ENCODE data around the gene KIF26B. TPM values are rescaled to one million over a fixed set of nuclear protein-coding genes. Genes with fewer than 3 reads are reported as not detected.
A peak's percentile ranks its signal among the peaks of the same experiment; 100 is the strongest.

The KIF26B gene
- total and polyA plus RNA-seq, 8 donors = 0.15 to 3.2 (median 0.89) TPM; not detected in 1

DNA sequence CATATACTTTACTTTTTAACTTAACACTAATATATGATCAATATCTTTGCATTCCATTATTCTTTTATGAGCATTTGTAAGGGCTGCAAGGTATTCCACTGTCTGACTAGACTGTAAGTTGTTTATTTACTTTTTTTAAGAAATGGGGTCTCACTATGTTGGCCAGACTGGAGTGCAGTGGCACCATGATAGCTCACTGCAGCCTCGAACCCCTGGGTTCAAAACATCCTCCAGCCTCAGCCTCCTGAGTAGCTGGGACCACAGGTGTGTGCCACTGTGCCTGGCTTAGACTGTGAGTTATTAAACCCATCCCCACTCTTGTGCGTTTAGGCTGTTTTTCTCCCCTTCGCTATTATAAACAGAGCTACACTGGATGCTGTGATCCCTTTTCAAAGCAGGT lies 6.7 kb upstream of the KIF26B start:
- no peaks in the 10 kb centered on the region for H3K36me3 ChIP-seq
- no peak for DNase-seq
- H3K9me3 ChIP-seq = no peaks in the 10 kb centered on the region
- intact Hi-C loops (cut with DNase I; ENCODE audit: low total_unique reads) = no loop called here
- peaks cover 0 to 30% (median 5%) of the 10 kb centered on the region in 3 donors for H3K27me3 ChIP-seq
- no peak overlapping the region for H3K4me3 ChIP-seq
- TF ChIP-seq, protein P1, sequence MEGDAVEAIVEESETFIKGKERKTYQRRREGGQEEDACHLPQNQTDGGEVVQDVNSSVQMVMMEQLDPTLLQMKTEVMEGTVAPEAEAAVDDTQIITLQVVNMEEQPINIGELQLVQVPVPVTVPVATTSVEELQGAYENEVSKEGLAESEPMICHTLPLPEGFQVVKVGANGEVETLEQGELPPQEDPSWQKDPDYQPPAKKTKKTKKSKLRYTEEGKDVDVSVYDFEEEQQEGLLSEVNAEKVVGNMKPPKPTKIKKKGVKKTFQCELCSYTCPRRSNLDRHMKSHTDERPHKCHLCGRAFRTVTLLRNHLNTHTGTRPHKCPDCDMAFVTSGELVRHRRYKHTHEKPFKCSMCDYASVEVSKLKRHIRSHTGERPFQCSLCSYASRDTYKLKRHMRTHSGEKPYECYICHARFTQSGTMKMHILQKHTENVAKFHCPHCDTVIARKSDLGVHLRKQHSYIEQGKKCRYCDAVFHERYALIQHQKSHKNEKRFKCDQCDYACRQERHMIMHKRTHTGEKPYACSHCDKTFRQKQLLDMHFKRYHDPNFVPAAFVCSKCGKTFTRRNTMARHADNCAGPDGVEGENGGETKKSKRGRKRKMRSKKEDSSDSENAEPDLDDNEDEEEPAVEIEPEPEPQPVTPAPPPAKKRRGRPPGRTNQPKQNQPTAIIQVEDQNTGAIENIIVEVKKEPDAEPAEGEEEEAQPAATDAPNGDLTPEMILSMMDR (IDR thresholded peaks at IDR 0.05) = no peak
- TF ChIP-seq POLR2A (IDR thresholded peaks at IDR 0.05) = no peak
- TF ChIP-seq EP300 (IDR thresholded peaks at IDR 0.05) = no peak
- no peak for TF ChIP-seq POLR2AphosphoS5 (IDR thresholded peaks at IDR 0.05)
- H3K4me1 ChIP-seq = peaks cover 0 to 4% (median 2%) of the 10 kb centered on the region in 4 donors
- no peak overlapping the region for H3K27ac ChIP-seq
- 67 to 83% (median 74%) methylated on average over 3 of the region's 3 CpGs for WGBS, 5 donors

DNA sequence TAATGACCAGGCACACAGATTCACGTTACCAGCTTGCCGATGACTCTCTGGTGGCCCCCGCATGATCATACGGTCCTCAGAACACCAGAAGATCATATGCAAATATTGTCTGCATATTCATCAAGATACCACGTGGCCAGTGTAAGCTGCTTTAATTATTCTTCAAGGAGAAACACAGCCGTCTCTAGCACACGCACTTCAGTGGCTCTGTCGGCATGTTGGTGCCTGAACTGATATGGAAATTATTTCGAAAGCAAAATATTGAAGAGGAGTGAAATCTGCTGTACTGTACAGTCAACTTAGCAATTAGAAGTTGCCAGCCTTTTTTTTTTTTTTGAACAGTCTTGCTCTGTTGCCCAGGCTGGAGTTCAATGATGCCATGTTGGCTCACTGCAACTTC lies 5.9 kb upstream of the KIF26B start:
- H3K27me3 ChIP-seq = peaks cover 0 to 38% (median 12%) of the 10 kb centered on the region in 3 donors
- no peak overlapping the region for H3K4me3 ChIP-seq
- no peak overlapping the region for H3K27ac ChIP-seq
- intact Hi-C loops (cut with DNase I; ENCODE audit: low total_unique reads) = no loop called here
- WGBS, 5 donors = 73 to 81% (median 79%) methylated on average over 9 of the region's 9 CpGs
- no peak for DNase-seq
- peaks cover 8 to 12% (median 10%) of the 10 kb centered on the region in 4 donors for H3K4me1 ChIP-seq
- H3K36me3 ChIP-seq = no peaks in the 10 kb centered on the region
- no peak for TF ChIP-seq POLR2AphosphoS5 (IDR thresholded peaks at IDR 0.05)
- TF ChIP-seq, protein P1 (IDR thresholded peaks at IDR 0.05) = no peak
- TF ChIP-seq POLR2A (IDR thresholded peaks at IDR 0.05) = no peak
- no peak for TF ChIP-seq EP300 (IDR thresholded peaks at IDR 0.05)
- no peaks in the 10 kb centered on the region for H3K9me3 ChIP-seq

DNA sequence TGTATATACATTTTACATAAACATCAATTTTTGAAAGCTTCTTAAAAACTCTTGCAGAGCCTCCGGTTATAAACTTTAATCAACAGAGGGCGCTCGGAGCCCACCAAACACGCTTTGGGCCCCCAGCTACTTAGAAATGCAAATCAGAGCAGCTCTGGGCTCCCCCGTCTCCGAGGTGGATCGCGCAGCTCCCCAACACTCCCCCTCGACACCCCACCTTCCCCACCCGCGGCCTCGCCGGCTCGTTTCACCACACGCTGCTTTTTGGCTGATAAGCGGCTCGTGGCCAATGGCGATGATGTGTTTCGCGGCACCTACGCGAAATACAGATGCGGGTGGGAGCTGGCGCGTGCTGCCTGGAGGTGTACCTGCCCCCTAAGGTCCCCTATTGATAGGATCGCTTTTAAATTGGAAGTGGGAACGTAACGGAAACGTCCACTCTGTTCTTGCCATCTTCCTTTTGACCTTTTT lies 1.7 kb upstream of the KIF26B start:
- Histone ChIP-seq H3K27ac (no peak overlapping the region), H3K4me1 (peaks cover 35 to 47% (median 44%) of the 10 kb centered on the region in 4 donors), H3K27me3 (peaks cover 0 to 63% (median 44%) of the 10 kb centered on the region in 3 donors), H3K4me3 (peak overlapping the region; percentile 64 to 71 (median 66)), H3K36me3 (no peaks in the 10 kb centered on the region), H3K9me3 (no peaks in the 10 kb centered on the region)
- WGBS, 5 donors = 0 to 1% (median 0%) methylated on average over 27 to 29 of the region's 29 CpGs
- DNase-seq = peak; percentile 60 to 91
- intact Hi-C loops (cut with DNase I; ENCODE audit: low total_unique reads) = loop anchor here (5.0 to 10.0 kb wide), 2 partner anchors 849 to 972 kb away; no protein-coding TSS in a partner anchor
- no peak for TF ChIP-seq POLR2A (IDR thresholded peaks at IDR 0.05)
- TF ChIP-seq, protein P1 (IDR thresholded peaks at IDR 0.05) = peak in 4 of 7 experiments; percentile 41 to 58 (median 55)
- no peak for TF ChIP-seq POLR2AphosphoS5 (IDR thresholded peaks at IDR 0.05)
- TF ChIP-seq EP300 (IDR thresholded peaks at IDR 0.05) = no peak

DNA sequence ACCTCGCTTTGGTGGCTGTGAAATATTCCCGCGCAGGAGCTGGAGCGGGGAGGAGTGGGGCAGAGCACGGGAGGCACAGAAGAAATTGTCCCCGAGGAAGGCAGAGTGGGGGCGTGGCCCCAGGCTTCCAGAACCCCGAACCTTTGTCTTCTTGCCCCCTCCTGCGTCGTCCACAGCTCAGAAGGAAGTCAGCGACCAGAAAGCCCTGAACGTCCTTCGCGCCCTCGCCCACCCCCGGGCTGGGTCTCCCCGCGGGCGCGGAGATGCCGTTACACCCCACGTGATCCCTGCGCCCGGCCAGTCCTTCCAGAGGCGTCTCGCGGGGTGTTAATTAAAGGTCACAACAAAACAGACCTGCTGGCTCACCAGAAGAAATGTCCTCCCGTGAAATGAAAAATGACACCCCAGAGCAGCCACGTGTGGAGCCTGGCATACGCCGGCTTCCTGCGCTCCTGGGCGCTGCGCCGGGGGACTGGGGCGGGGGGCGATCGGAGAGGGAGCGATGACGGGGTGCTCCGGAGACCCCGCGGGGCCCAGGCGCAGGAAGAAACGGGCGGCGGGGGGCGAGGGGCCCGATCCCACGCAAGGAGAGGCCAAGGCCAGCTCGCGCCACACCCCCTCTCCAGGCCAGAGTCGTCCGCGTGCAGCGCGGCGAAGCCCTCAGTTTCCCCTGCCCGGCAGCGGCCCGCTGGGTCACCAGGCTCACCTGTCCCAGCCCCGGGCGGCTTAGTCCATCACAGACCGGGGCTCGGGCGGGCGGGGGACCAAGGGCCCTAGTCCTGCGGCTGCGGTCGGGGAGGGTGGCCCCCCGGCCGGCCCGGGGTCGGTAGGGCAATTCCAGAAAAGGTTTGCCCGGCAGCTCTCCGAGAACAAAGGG lies 995 bp upstream of the KIF26B start:
- no peaks in the 10 kb centered on the region for H3K36me3 ChIP-seq
- TF ChIP-seq, protein P1 (IDR thresholded peaks at IDR 0.05) = no peak
- no peak for TF ChIP-seq POLR2AphosphoS5 (IDR thresholded peaks at IDR 0.05)
- no peak for TF ChIP-seq POLR2A (IDR thresholded peaks at IDR 0.05)
- TF ChIP-seq EP300 (IDR thresholded peaks at IDR 0.05) = no peak
- H3K27me3 ChIP-seq = peaks cover 0 to 60% (median 44%) of the 10 kb centered on the region in 3 donors
- peak overlapping the region; percentile 64 to 71 (median 66) for H3K4me3 ChIP-seq
- H3K4me1 ChIP-seq = peaks cover 35 to 47% (median 44%) of the 10 kb centered on the region in 4 donors
- peak in 1 of 2 donors; percentile 67 for DNase-seq
- intact Hi-C loops (cut with DNase I; ENCODE audit: low total_unique reads) = loop anchor here (5.0 to 10.0 kb wide), 2 partner anchors 849 to 971 kb away; no protein-coding TSS in a partner anchor
- WGBS, 5 donors = 1 to 2% (median 1%) methylated on average over 33 to 76 of the region's 76 CpGs
- H3K9me3 ChIP-seq = no peaks in the 10 kb centered on the region
- H3K27ac ChIP-seq = peak overlapping the region in 2 of 5 donors; percentile 60 to 65

All from stomach (tissue), 9 donors.